ENCODE results near the gene KIF19. TPM values are rescaled to one million over a fixed set of nuclear protein-coding genes. Genes with fewer than 3 reads are reported as not detected.

KIF19 gene
- total and polyA plus RNA-seq, 4 donors, result 0.42 to 2.1 (median 0.83) TPM

DNA sequence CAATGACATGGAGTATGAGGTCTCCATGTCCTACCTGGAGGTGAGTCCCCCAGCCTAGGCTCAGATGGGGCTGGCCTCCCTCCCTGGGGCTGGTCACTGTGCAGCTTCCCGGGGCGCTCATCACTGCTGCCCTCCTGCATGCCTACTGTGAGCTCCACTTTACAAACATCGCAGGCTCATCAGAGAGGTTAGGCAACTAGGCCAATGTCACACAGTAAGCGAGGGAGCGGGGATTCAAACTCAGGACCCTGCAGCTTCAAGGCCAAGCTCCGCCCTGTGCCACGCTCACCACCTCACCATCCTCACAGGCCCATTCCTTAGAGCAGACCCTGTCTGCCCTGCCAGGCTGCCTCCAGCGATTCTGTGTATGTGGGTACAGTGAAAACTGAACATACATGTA, 17.1 kb downstream of the KIF19 start:
- no peak overlapping the region for H3K27ac ChIP-seq (ENCODE audit: low read depth in 1 of 2, low read length in 2 of 2)

GRCh38 chr17:74343526-74344284, 17.7 kb downstream of the KIF19 start:
- H3K9me3 ChIP-seq (ENCODE audit: control insufficient read depth in 4 of 4, low read length in 3 of 4), result no peaks in the 10 kb centered on the region

More for the DNA sequence above, 17.1 kb downstream of the KIF19 start:
- H3K27me3 ChIP-seq (ENCODE audit: control insufficient read depth in 4 of 4, insufficient read depth in 4 of 4, low read length in 3 of 4), result peaks cover 0 to 6% (median 0%) of the 10 kb centered on the region in 4 donors
- H3K4me1 ChIP-seq (ENCODE audit: control insufficient read depth in 4 of 4, insufficient read depth in 4 of 4, low read length in 3 of 4), result peaks cover 0 to 2% (median 0%) of the 10 kb centered on the region in 4 donors
- no peak overlapping the region for H3K4me3 ChIP-seq (ENCODE audit: low read depth in 1 of 3, low read length in 3 of 3)
- no peaks in the 10 kb centered on the region for H3K36me3 ChIP-seq (ENCODE audit: control insufficient read depth in 4 of 4, insufficient read depth in 3 of 4, low read depth in 1 of 4, low read length in 3 of 4)
- H3K9me3 ChIP-seq (ENCODE audit: control insufficient read depth in 4 of 4, low read length in 3 of 4), result no peaks in the 10 kb centered on the region
- 78% methylated on average over 8 of the region's 8 CpGs for WGBS
- no peak for DNase-seq (ENCODE audit: low spot score)
- no peak overlapping the region for H3K9ac ChIP-seq (ENCODE audit: low read depth in 1 of 2, low read length in 2 of 2)
- TF ChIP-seq YY1 (IDR thresholded peaks at IDR 0.05) (no peak), SP1 (IDR thresholded peaks at IDR 0.05) (no peak), REST (IDR thresholded peaks at IDR 0.05) (no peak), FOXA2 (IDR thresholded peaks at IDR 0.05) (no peak)

GRCh38 chr17:74344658-74345057, 18.6 kb downstream of the KIF19 start:
- Histone ChIP-seq H3K4me1 (ENCODE audit: control insufficient read depth in 4 of 4, insufficient read depth in 4 of 4, low read length in 3 of 4) (peaks cover 0 to 2% (median 0%) of the 10 kb centered on the region in 4 donors), H3K4me3 (ENCODE audit: low read depth in 1 of 3, low read length in 3 of 3) (no peak overlapping the region), H3K27ac (ENCODE audit: low read depth in 1 of 2, low read length in 2 of 2) (no peak overlapping the region), H3K9ac (ENCODE audit: low read depth in 1 of 2, low read length in 2 of 2) (no peak overlapping the region), H3K36me3 (ENCODE audit: control insufficient read depth in 4 of 4, insufficient read depth in 3 of 4, low read depth in 1 of 4, low read length in 3 of 4) (no peaks in the 10 kb centered on the region), H3K9me3 (ENCODE audit: control insufficient read depth in 4 of 4, low read length in 3 of 4) (no peaks in the 10 kb centered on the region), H3K27me3 (ENCODE audit: control insufficient read depth in 4 of 4, insufficient read depth in 4 of 4, low read length in 3 of 4) (peaks cover 0 to 11% (median 0%) of the 10 kb centered on the region in 4 donors)
- DNase-seq (ENCODE audit: low spot score), result no peak
- TF ChIP-seq EGR1 (IDR thresholded peaks at IDR 0.05; ENCODE audit: low read depth in 2 of 2) (no peak), SP1 (IDR thresholded peaks at IDR 0.05) (no peak), HNF4A (conservative IDR thresholded peaks at IDR 0.05) (no peak), FOXA2 (IDR thresholded peaks at IDR 0.05) (no peak), YY1 (IDR thresholded peaks at IDR 0.05) (no peak), RAD21 (IDR thresholded peaks at IDR 0.05) (no peak), GABPA (IDR thresholded peaks at IDR 0.05 in 1 of 2, conservative IDR thresholded peaks at IDR 0.05 in 1 of 2) (no peak), TAF1 (conservative IDR thresholded peaks at IDR 0.05) (no peak)
- 75% methylated on average over 21 of the region's 21 CpGs for WGBS

More at GRCh38 chr17:74343526-74344284, 17.7 kb downstream of the KIF19 start:
- Histone ChIP-seq H3K4me1 (ENCODE audit: control insufficient read depth in 4 of 4, insufficient read depth in 4 of 4, low read length in 3 of 4) (peaks cover 0 to 2% (median 0%) of the 10 kb centered on the region in 4 donors), H3K36me3 (ENCODE audit: control insufficient read depth in 4 of 4, insufficient read depth in 3 of 4, low read depth in 1 of 4, low read length in 3 of 4) (no peaks in the 10 kb centered on the region), H3K27me3 (ENCODE audit: control insufficient read depth in 4 of 4, insufficient read depth in 4 of 4, low read length in 3 of 4) (peaks cover 0 to 10% (median 0%) of the 10 kb centered on the region in 4 donors), H3K27ac (ENCODE audit: low read depth in 1 of 2, low read length in 2 of 2) (no peak overlapping the region), H3K4me3 (ENCODE audit: low read depth in 1 of 3, low read length in 3 of 3) (no peak overlapping the region), H3K9ac (ENCODE audit: low read depth in 1 of 2, low read length in 2 of 2) (no peak overlapping the region)
- no peak for TF ChIP-seq RXRA (IDR thresholded peaks at IDR 0.05)
- no peak for TF ChIP-seq JUND (IDR thresholded peaks at IDR 0.05)
- TF ChIP-seq FOXA1 (IDR thresholded peaks at IDR 0.05), result no peak
- no peak for TF ChIP-seq ZBTB33 (IDR thresholded peaks at IDR 0.05)
- TF ChIP-seq NR2F2 (IDR thresholded peaks at IDR 0.05), result peak; percentile 98
- no peak for TF ChIP-seq RAD21 (IDR thresholded peaks at IDR 0.05)
- TF ChIP-seq, protein P1, sequence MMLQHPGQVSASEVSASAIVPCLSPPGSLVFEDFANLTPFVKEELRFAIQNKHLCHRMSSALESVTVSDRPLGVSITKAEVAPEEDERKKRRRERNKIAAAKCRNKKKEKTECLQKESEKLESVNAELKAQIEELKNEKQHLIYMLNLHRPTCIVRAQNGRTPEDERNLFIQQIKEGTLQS (IDR thresholded peaks at IDR 0.05), result no peak
- DNase-seq (ENCODE audit: low spot score), result no peak
- 47% methylated on average over 9 of the region's 9 CpGs for WGBS

Measured in liver (tissue), 9 donors.